HG02870 (cell line): ENCODE results near the gene AKR1C2.
"Not testable (repeated sequence)": the region's sequence is repeated elsewhere in the genome, so short reads cannot be mapped to it uniquely, and the experiment has no call there.

Experiments
- ATAC-seq: cut with Tn5 transposase; IDR thresholded peaks from one replicate; pipeline ENCODE4 v1.9.1; 2021; ENCODE audit warnings: mild to moderate bottlenecking, moderate library complexity; ENCODE audit not compliant: unreplicated experiment

Gene AKR1C2

DNA sequence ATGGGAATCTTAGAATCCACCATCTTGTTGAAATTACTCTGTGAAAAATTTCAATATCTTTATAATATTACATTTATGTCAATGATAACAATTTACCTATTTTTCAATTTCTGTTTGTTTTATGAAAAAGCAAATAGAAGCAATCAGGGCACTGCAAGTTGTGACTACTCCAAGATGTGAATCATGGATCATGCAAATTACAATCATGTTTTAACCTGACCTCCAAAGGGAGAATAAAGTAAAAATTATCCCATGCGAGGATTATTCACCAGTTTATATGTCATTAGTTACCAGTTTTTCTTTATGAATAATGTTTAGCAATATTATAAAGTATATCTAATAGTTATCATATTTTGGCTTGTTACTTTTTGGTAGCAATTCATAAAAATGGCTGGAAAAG lies 41.3 kb downstream of the AKR1C2 start:
- not testable (repeated sequence) for ATAC-seq

DNA sequence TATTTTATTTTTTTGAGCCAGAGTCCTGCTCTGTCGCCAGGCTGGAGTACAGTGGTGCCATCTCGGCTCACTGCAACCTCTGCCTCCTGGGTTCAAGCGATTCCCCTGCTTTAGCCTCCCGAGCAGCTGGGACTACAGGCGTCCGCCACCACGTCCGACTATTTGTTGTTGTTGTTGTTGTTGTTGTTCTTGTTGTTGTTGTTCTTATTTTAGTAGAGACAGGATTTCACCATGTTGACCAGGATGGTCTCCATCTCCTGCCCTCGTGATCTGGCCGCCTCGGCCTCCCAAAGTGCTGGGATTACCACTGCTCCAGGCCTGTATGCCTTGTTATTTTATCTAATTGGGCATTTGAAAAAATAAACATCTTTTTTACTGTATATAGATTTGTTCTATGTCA lies 42.1 kb downstream of the AKR1C2 start:
- not testable (repeated sequence) for ATAC-seq

DNA sequence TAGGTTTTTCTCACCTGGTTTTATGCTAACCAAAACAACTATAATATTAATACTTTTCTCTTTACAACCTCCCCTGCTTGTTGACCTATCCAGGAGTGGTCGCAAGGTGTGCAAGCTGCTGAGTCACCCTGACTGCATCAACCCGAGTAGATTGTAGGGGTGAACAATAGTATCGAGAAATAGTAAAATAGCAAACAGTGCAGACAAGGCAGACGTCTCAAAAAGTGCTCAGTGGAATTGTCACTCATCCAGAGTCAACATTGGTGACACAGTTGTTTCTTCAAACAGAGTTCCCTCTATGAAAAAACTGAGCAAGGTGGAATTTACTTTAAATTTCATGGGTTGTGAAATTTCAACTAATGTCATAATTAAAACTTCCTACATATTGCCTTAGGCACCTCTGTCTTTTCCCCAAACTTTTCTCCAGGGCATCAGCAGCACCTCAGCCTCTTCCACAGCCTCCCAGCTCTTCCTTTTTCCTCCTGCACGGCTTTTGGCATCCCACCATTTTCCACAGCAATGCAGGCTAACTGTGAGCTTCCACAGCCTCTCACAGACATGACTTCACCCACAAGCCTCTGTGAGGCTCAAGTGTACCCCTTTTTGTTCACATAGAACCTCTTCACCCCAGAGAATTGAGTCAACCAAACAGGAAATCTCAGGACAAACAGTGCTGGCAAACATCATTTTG lies 46.6 kb downstream of the AKR1C2 start:
- ATAC-seq, result not testable (repeated sequence)

DNA sequence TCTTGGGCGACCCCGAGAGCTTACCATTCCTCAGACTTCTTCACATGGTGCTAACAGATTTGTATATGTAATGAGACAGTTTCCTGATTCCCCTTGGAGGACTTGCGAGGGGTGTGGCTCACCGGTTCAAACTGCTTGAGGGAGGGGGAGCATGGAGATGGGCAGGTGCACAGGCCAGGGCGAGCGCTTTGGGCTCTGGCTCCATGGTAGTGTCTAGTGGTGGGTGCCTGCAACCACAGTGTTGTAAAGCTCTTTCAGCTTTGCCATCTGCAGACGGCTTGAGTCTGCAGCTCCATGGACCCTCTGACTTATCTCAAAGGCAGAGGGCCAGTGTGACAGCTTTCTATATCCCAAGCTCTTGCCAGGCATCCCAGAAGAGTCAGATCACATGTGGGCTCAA lies 47.6 kb downstream of the AKR1C2 start:
- not testable (repeated sequence) for ATAC-seq

DNA sequence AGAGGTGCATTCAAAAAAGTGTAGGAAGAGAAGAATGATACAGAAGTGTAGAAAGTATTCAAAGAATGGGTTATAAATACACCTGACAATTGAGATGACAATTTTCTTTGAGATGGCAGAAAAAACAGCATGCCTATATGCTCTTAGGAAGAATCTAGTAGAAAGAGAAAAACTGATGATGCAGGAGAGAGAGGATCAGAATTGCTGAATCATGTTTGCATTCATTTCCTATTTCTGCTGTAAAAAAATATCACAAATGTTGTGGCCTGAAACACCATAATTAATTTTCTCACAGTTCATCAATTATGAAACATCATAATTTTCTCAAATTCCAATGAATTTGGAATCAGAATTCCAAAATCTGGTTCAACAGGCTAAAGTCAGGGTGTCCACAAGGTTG lies 50.3 kb downstream of the AKR1C2 start:
- ATAC-seq, result no peak

DNA sequence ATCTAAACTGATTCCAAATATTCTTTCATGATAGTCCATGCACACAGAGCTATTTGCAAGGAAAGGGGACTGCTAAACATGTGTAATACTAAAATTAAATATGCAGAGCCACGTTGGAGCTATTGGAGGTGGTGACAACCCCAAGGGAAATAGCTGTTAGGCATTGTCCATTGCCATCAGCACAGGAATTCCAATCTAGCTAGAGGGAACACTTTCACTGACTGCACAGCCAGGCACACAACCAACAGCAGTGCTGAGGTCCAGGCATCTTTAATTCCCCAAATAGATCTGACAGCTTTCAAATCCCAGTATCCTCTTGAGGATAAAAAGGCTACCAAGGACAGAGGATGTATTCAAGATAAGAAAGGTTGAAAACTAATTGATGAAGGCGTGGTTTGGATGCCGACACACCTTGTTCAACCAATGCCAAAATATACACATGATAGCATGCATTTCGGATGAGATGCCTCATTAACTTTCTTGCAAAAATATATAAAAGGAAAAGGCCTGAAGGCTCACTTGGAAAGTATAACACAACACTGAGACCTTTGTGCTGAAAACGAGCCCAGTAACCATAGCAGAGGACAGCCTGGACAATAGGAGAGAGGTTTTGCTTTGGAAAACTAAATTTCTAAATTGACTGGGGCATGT lies 52.0 kb downstream of the AKR1C2 start:
- not testable (repeated sequence) for ATAC-seq

DNA sequence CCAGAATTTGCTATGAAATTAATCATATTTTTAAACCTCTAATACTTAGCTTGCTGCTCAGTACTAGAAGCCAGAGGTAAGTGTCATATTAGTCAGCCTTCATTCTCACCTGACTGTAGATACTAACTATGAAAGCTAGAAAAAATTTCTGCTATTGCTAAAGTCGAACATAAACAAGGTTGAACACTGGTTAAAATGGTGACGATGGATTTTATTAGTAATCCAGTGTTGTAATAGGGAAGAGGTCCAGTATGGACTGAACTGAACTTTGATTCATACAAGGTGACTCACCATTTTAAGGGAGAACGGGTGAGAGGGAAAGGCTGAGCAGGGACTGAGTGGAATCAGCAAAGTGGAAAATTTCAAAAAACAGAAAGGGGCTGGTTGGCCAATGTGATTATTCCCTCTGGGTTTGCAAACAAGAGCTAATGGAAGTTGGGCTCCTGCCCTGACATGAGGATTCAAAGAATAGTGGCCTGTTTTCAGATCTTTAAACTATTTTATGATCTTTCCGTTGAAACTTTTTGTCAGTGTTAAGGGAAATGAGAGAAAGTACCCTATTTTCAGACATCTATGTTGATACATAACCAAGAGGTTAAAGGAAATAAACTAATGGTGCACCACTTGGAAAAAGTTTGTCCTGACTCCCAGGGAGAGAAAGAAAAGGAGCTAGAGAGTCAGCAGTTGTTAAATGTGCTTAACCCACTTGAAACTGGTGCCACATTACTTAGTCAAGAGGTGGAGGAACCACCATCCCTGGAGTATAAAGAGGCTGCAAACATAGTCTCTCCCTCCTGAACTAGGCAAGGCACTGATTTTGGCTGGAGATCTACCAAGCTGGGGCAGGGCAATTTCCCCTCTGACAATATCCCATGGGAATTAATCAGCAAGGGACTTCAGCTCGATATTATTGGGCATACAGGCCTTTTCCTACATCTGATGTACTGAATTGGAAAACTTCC lies 55.7 kb downstream of the AKR1C2 start:
- ATAC-seq, result no peak

DNA sequence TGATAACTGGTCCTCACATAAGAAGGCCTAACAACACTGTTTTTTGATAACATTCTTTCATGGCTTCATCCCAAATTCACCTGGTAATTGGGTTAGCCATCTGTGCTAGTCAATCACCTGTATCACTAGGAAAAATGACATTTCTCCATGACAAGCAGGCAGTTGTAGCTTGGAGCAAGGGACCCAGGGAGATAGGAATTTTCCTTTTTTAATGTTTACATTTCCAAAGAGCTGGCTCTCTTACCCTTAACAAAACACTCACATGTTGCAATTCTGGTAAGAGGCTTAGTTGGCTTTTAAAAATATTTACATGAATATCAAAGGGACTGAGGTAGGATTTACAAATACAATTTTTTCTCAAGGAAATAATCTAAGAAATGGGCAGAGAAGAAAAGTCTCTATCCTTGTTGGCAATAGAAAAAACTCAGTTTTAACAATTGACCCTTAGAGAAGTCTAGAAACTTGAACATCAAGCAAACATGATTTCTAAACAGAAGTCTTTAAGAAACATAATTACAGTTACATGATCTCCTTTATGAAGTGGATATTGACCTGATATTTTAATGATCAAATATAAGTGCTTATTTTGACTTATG lies 56.5 kb downstream of the AKR1C2 start:
- no peak for ATAC-seq

DNA sequence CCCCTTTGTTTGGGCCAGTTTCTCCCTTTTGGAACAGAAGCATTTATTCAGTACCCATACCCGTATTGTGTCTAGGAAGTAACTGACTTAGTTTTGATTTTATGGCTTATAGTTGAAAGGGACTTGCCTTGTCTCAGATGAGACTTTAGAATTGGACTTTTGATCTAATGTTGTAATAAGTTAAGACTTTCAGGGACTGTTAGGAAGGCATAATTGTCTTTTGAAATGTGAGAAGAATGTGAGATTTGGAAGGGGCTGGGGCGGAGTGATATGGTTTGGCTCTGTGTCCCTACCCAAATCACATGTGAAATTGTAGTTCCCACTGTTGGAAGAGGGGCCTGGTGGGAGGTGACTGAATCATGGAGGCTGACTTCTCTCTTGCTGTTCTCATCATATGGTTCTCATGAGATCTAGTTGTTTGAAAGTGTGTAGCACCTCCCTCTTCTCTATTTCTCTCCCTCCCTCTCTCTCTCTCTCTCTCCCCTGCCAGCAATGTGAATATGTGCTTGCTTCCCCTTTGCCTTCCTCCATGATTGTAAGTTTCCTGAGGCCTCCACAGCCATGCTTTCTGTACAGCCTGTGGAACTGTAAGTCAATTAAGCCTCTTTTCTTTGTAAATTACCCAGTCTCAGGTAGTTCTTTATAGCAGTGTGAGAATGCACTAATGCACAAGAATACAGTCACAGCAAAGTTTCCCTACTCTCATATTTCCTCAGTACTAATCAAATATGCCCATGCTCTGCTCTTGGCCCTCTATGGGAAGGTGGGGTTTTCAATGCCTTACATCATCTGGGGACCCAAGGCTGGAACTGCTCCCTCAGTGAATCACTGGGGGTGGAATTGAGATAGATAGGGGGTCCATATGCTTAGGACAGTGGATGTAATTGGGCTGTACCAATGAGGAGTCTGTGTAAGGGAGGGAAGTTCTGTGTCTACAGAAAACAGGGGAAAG lies 57.6 kb downstream of the AKR1C2 start:
- no peak for ATAC-seq

DNA sequence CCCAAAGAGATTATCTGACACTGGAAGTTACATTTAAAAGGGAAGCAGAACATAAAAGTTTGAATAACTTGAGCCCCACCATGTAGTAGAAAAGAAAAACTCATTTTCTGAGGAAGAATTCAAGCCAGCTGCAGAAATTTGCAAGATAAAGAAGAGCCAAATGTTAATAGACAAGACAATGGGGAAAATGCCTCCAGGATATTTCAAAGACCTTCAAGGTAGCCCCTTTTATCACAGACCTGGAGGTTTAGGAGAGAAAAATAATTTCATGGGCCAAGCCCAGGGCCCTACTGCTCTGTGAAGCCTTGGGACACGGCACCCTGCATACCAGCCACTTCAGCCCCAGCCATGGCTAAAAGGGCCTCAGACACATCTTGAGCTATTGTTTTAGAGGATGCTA lies 58.8 kb downstream of the AKR1C2 start:
- no peak for ATAC-seq

DNA sequence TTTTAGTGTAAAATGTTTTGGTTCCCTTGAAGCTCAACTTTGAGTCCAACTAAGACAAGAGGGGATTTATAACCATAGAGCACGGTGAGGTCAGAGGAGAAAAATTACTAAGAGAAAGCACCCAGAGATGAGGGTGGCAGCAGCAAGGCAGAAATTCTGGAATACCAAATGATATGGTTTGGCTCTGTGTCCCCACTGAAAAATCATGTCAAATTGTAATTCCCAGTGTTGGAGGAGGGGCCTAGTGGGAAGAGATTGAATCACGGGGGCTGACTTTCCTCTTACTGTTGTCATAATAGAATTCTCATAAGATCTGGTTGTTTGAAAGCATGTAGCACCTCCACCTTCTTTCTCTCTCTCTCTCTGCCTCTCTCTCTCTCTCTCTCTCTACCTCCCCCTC lies 59.8 kb downstream of the AKR1C2 start:
- ATAC-seq, result no peak

DNA sequence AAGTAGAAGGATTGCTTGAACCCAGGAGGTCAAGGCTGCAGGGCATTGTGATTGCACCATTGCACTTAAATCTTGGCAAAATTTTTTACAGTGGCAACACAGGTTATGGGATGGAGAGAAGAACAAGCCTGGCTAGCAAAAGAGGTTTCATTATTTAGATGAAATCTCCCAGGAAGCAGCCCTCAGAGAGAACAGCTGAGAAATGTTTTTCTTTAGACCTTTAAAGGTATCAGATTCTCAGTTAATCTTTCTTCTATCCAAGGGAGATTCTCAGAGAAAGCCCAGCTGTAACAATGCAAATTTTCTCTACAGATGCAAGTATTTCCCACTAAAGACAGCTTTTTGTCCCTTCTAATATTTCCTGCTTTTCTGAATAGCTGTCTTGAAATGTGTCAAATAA lies 60.2 kb downstream of the AKR1C2 start:
- ATAC-seq, result not testable (repeated sequence)

DNA sequence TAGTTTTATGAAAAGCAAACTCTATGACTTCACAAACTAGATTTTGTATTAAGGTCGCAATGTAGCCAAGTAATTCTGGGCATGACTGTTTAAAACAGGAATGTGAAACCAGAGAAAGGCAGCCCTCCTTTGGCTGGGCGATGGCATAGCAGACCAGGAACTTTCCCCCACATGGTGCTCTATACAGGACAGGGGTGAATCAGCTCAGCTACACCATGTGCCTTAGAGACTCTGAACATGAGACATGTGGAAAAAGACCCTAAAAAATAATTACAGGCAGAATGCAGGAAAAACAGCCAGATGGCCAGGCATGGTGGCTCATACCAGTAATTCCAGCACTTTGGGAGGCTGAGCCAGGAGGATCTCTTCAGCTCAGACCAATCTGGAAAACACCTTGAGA lies 60.7 kb downstream of the AKR1C2 start:
- ATAC-seq, result not testable (repeated sequence)

DNA sequence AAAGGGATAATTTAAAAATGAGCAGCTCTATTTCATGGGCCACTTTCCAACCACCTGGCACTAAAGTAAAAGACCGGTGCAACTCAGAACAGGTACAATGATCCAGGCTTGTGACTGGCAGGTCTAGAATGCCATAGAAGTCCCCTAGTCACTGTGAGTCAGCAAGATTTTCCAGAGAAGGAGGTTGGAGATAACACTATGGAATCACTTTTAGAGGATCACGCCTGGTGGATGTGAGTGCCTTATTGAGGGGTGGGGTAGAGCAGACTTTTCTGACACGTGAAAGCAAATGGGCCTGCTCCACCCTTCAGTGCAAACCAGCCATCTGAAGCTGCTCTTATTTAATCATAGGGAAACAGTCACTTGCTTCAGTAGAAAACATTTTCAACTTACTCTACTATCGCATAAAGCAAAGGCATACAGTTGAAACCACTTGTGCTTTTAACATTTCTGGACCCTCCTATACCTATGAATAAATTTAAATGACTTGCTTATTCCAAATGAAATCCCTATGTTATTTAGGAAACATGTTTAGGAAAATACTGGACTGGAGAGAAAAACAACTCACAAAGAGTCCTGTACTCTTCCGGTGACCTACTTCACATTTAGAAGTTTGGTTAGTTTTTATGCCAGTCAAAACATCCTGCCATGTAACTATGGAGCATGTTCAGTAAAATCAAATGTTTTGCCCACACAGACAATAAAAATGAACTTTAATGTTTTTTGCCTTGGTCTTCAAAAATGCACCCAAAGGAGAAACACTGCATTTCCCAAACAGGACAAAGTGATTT lies 61.9 kb downstream of the AKR1C2 start:
- no peak for ATAC-seq

DNA sequence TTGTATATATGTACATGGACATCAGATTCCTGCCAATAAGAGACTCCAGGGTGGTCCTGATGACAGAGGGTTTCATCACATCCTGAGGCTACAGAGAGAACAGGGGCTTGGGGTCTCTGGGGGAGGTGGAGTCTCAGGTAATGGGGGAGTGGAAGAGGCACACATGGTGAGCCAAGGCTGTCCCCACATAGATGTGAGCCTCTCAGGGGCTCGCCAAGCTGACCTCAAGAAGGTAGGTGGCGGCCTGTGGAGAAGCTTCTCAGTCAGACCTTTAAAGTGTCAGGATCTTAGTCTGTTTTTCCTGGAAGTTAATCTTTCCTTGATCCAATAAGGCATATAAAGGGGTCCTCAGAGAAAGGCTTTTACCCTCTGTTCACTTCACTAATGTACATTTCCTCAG lies 62.7 kb downstream of the AKR1C2 start:
- not testable (repeated sequence) for ATAC-seq

DNA sequence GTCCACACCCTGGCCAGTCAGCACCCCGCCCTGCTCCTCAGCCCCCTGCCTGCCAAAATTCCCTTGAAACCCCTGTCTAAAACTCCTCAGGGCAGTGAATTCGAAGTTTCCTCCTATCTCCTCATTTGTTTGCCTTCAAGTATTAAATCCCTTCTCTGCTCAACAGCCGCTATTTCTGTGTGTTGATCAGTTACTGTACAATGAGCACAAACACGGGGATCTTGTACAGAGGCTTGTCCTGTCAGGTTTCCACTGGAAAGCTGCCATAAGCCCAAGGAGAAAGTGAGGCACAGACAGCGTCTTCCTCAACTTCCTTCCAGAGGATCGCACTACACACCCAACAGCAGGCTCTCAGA lies 63.6 kb downstream of the AKR1C2 start:
- not testable (repeated sequence) for ATAC-seq

DNA sequence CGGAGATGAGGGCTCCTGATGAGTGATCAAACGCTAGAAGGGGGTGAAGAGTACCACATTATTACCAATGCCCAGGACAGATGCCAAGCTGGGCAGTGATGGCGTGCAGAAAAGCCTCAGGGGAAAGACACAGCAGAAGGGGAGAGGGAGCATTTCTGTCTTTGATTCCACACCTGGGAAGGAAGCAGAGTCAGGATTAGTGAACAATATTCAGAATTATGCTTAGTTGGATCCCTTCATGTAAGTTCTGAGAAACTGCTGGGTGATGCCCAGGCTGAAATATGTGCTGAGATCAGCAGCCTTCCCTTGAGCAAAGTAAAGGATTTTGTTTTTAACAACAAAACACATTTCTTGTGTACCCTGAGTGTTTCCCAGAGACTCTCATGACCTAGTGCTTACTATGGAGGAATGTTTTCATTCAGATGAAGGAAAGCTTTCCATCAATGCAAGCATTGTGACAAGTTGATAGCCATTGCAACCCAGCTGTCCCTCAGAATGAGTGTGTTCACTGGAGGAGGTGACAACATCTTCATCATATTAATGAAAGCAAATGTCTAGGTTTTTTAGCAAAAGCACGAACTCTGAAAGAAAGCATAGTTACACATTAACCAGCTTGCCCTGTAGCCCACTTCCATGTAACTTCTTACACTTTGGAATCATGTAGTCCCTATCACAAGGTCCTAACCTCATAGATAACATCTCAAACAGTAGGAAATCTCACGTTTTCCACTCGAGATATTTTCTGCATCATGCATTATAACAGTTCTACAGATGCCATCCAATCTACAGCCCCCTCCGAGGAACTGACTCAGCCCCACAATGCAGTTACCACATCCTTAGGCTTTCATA lies 64.2 kb downstream of the AKR1C2 start:
- ATAC-seq, result no peak
